ENCODE data around the gene REEP6.

Gene REEP6

GRCh38 chr19:1501200-1501595, 10.2 kb downstream of the REEP6 start:
- Histone ChIP-seq H3K4me3 (ENCODE audit: insufficient read depth, low read length, poor library complexity, severe bottlenecking) (no peak overlapping the region), H3K27ac (ENCODE audit: low read depth, low read length) (no peak overlapping the region), H3K9me3 (ENCODE audit: insufficient read depth, low read length) (no peaks in the 10 kb centered on the region), H3K9ac (ENCODE audit: low read length) (no peak overlapping the region), H2AFZ (ENCODE audit: low read depth, low read length, severe bottlenecking) (no peak overlapping the region), H3K27me3 (ENCODE audit: low read length) (no peaks in the 10 kb centered on the region), H3K79me2 (ENCODE audit: insufficient read depth, low read length) (no peaks in the 10 kb centered on the region), H4K20me1 (ENCODE audit: low read depth, low read length) (no peaks in the 10 kb centered on the region), H3K4me2 (ENCODE audit: low read depth, low read length, poor library complexity, severe bottlenecking) (no peak overlapping the region), H3F3A (ENCODE audit: insufficient read depth) (no peaks in the 10 kb centered on the region), H3K36me3 (ENCODE audit: low read length) (no peaks in the 10 kb centered on the region), H3K9me2 (replicated peaks; ENCODE audit: insufficient read depth, low read length) (no peaks in the 10 kb centered on the region)
- TF ChIP-seq CTCF (IDR thresholded peaks at IDR 0.05; ENCODE audit: insufficient read depth, low read length, poor library complexity, severe bottlenecking) (no peak), EZH2phosphoT487 (conservative IDR thresholded peaks at IDR 0.05; ENCODE audit: low read length) (no peak)

- TF ChIP-seq EZH2phosphoT487 (conservative IDR thresholded peaks at IDR 0.05; ENCODE audit: low read length) (no peak), CTCF (IDR thresholded peaks at IDR 0.05; ENCODE audit: insufficient read depth, low read length, poor library complexity, severe bottlenecking) (no peak)
Measured at GRCh38 chr19:1502433-1503088, 11.6 kb downstream of the REEP6 start.

GRCh38 chr19:1503089-1503924, 12.3 kb downstream of the REEP6 start:
- Histone ChIP-seq H3K4me2 (ENCODE audit: low read depth, low read length, poor library complexity, severe bottlenecking) (no peak overlapping the region), H3K9ac (ENCODE audit: low read length) (no peak overlapping the region), H3K79me2 (ENCODE audit: insufficient read depth, low read length) (no peaks in the 10 kb centered on the region), H3K27me3 (ENCODE audit: low read length) (no peaks in the 10 kb centered on the region), H3K36me3 (ENCODE audit: low read length) (no peaks in the 10 kb centered on the region), H3K27ac (ENCODE audit: low read depth, low read length) (no peak overlapping the region), H3K4me3 (ENCODE audit: insufficient read depth, low read length, poor library complexity, severe bottlenecking) (no peak overlapping the region), H2AFZ (ENCODE audit: low read depth, low read length, severe bottlenecking) (no peak overlapping the region), H4K20me1 (ENCODE audit: low read depth, low read length) (no peaks in the 10 kb centered on the region), H3K9me3 (ENCODE audit: insufficient read depth, low read length) (no peaks in the 10 kb centered on the region), H3F3A (ENCODE audit: insufficient read depth) (no peaks in the 10 kb centered on the region), H3K9me2 (replicated peaks; ENCODE audit: insufficient read depth, low read length) (no peaks in the 10 kb centered on the region)
- TF ChIP-seq EZH2phosphoT487 (conservative IDR thresholded peaks at IDR 0.05; ENCODE audit: low read length) (no peak), CTCF (IDR thresholded peaks at IDR 0.05; ENCODE audit: insufficient read depth, low read length, poor library complexity, severe bottlenecking) (peak; percentile 59)

More at GRCh38 chr19:1502433-1503088, 11.6 kb downstream of the REEP6 start:
- Histone ChIP-seq H3K4me3 (ENCODE audit: insufficient read depth, low read length, poor library complexity, severe bottlenecking) (no peak overlapping the region), H3K9me3 (ENCODE audit: insufficient read depth, low read length) (no peaks in the 10 kb centered on the region), H3K9me2 (replicated peaks; ENCODE audit: insufficient read depth, low read length) (no peaks in the 10 kb centered on the region), H2AFZ (ENCODE audit: low read depth, low read length, severe bottlenecking) (no peak overlapping the region), H3K27me3 (ENCODE audit: low read length) (no peaks in the 10 kb centered on the region), H3K79me2 (ENCODE audit: insufficient read depth, low read length) (no peaks in the 10 kb centered on the region), H3K9ac (ENCODE audit: low read length) (no peak overlapping the region), H3K27ac (ENCODE audit: low read depth, low read length) (no peak overlapping the region), H3K4me2 (ENCODE audit: low read depth, low read length, poor library complexity, severe bottlenecking) (no peak overlapping the region), H3K36me3 (ENCODE audit: low read length) (no peaks in the 10 kb centered on the region), H4K20me1 (ENCODE audit: low read depth, low read length) (no peaks in the 10 kb centered on the region), H3F3A (ENCODE audit: insufficient read depth) (no peaks in the 10 kb centered on the region)

All from SU-DHL-6 (cell line).